Ishikawa (cell line): ENCODE data around the gene SEMA6A.

ENCODE experiments used
- FOXM1 ChIP-seq: IDR thresholded peaks from 2 replicates; pipeline ENCODE4 v1.6.1; 2012; ENCODE audit warnings: low read depth, borderline replicate concordance
- MAX ChIP-seq: IDR thresholded peaks from 2 replicates; pipeline ENCODE4 v1.6.1; 2012
- RAD21 ChIP-seq: IDR thresholded peaks from 2 replicates; pipeline ENCODE4 v1.6.1; 2012; ENCODE audit warnings: low read depth
- TCF12 ChIP-seq: IDR thresholded peaks from 2 replicates; pipeline ENCODE4 v1.6.1; 2012; ENCODE audit warnings: low read depth
- TEAD4 ChIP-seq: IDR thresholded peaks from 2 replicates; pipeline ENCODE4 v1.6.1; 2012
- TF ChIP-seq, protein P1 (sequence below): IDR thresholded peaks from 2 replicates; pipeline ENCODE4 v1.6.1; 2012; ENCODE audit warnings: low read depth, mild to moderate bottlenecking

- TF ChIP-seq RAD21 (no peak), TCF12 (no peak), MAX (no peak), TEAD4 (no peak), FOXM1 (no peak)
- TF ChIP-seq, protein P1, sequence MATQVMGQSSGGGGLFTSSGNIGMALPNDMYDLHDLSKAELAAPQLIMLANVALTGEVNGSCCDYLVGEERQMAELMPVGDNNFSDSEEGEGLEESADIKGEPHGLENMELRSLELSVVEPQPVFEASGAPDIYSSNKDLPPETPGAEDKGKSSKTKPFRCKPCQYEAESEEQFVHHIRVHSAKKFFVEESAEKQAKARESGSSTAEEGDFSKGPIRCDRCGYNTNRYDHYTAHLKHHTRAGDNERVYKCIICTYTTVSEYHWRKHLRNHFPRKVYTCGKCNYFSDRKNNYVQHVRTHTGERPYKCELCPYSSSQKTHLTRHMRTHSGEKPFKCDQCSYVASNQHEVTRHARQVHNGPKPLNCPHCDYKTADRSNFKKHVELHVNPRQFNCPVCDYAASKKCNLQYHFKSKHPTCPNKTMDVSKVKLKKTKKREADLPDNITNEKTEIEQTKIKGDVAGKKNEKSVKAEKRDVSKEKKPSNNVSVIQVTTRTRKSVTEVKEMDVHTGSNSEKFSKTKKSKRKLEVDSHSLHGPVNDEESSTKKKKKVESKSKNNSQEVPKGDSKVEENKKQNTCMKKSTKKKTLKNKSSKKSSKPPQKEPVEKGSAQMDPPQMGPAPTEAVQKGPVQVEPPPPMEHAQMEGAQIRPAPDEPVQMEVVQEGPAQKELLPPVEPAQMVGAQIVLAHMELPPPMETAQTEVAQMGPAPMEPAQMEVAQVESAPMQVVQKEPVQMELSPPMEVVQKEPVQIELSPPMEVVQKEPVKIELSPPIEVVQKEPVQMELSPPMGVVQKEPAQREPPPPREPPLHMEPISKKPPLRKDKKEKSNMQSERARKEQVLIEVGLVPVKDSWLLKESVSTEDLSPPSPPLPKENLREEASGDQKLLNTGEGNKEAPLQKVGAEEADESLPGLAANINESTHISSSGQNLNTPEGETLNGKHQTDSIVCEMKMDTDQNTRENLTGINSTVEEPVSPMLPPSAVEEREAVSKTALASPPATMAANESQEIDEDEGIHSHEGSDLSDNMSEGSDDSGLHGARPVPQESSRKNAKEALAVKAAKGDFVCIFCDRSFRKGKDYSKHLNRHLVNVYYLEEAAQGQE = no peak
These were observed 2.9 kb downstream of the SEMA6A start for GRCh38 chr5:116571568-116572349.
